HL-60 (cell line): ENCODE results near the gene ARL4A.

Experiments used
- DNase-seq, 2 experiments: peaks; one replicate each; pipeline ENCODE4 v3.0.0-alpha.2; 2010 to 2020; ENCODE audit warnings: low read depth in 1 of 2, low spot score in 1 of 2
- H3K27ac ChIP-seq: fragments of 250-450 bp; sonication (Bioruptor Pico); replicated peaks from 2 replicates; pipeline ENCODE4 v1.5.1; 2020; ENCODE audit warnings: mild to moderate bottlenecking, moderate library complexity
- H3K27me3 ChIP-seq: fragments of 250-450 bp; sonication (Bioruptor Pico); 2 replicates; pipeline ENCODE4 v1.5.1; 2021; ENCODE audit warnings: mild to moderate bottlenecking, moderate library complexity; ENCODE audit not compliant: insufficient read depth, poor library complexity, severe bottlenecking
- H3K4me3 ChIP-seq: replicated peaks from 2 replicates; pipeline ENCODE4 v1.5.1; 2011; ENCODE audit warnings: mild to moderate bottlenecking, control low read depth, low read length; ENCODE audit not compliant: insufficient read depth
- CTCF ChIP-seq: IDR thresholded peaks from one replicate; pipeline ENCODE4 v1.5.1; 2011; ENCODE audit warnings: low read length, control low read depth, inconsistent platforms; ENCODE audit not compliant: insufficient read depth
- GABPA ChIP-seq: IDR thresholded peaks from 2 replicates; pipeline ENCODE4 v1.6.1; 2012; ENCODE audit warnings: low read depth
- POLR2AphosphoS5 ChIP-seq: IDR thresholded peaks from 2 replicates; pipeline ENCODE4 v1.6.1; 2012; ENCODE audit warnings: low read depth
- REST ChIP-seq: IDR thresholded peaks from 2 replicates; pipeline ENCODE4 v1.6.1; 2012; ENCODE audit warnings: low read depth; ENCODE audit not compliant: insufficient replicate concordance
- SPI1 ChIP-seq: IDR thresholded peaks from 2 replicates; pipeline ENCODE4 v1.6.1; 2012; ENCODE audit warnings: low read depth, mild to moderate bottlenecking, borderline replicate concordance

Gene ARL4A

DNA sequence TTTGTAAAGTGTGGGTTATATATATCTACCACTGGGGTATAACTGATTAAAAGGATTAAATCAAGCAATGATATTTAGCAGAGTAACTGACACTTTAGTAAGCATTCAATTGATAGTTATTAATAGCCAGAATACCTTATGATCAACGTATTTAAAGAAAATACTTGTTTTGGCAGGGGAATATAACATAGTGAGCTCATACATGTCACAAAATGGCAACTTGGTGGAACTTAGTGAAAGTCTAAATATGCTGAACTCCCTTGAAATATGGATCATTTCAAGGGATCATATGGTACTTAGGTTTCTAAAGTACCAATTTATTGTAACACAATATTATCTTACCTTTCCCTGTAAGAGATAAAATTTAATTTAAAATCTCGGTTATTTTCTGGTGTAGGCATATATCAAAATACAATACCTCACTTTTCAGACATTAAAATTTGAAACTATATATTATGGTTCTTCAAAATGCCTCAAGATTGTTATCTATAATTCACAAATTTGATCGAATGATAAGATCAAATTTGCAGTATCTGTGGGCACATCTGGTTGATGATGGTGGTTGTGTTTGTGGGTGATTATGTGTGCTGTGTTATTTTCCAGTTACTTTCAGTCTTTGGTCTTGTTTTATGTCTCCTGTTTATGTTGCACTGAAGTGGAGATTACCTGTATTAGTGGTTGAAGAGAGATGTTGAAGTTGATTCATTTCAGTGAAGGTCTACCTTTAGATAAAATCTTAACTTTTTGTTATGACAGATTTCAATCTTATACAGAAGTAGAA is 5.2 kb downstream of the ARL4A start:
- Histone ChIP-seq H3K27ac (no peak overlapping the region), H3K4me3 (no peak overlapping the region), H3K27me3 (no peaks in the 10 kb centered on the region)
- TF ChIP-seq POLR2AphosphoS5 = no peak
- TF ChIP-seq GABPA = no peak
- TF ChIP-seq CTCF = no peak
- no peak for TF ChIP-seq REST
- TF ChIP-seq SPI1 = no peak
- DNase-seq = no peak

- no peak for DNase-seq
- Histone ChIP-seq H3K4me3 (no peak overlapping the region), H3K27me3 (no peaks in the 10 kb centered on the region), H3K27ac (no peak overlapping the region)
- TF ChIP-seq REST = no peak
- TF ChIP-seq CTCF = no peak
- no peak for TF ChIP-seq POLR2AphosphoS5
- TF ChIP-seq SPI1 = no peak
- TF ChIP-seq GABPA = no peak
Observed at GRCh38 chr7:12694817-12695216, 7.4 kb downstream of the ARL4A start.

DNA sequence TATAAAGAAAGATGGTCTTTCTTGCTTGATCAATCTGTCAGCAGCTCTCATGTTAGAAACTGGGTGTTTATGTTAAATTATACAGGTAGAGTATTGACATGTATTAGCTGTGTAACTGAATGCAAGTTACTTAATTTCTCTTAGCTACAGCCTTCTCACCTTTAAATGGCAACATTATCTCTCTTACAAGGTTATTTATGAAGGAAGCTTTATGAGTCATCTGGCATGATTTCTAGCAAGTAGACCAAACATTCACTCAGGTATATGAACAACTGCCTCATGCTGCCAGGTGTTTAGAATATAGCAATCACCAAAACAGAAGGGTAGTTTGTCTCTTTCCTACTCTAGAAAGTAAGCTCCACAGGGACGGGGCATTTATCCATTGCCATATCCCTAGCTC is 8.5 kb downstream of the ARL4A start:
- TF ChIP-seq SPI1 = no peak
- TF ChIP-seq GABPA = no peak
- TF ChIP-seq CTCF = no peak
- no peak for TF ChIP-seq REST
- TF ChIP-seq POLR2AphosphoS5 = no peak
- Histone ChIP-seq H3K27ac (no peak overlapping the region), H3K27me3 (no peaks in the 10 kb centered on the region), H3K4me3 (no peak overlapping the region)
- DNase-seq = no peak
